HepG2 (cell line): Measurements from ENCODE around the gene CFAP54. TPM values are rescaled to one million over a fixed set of nuclear protein-coding genes. Genes with fewer than 3 reads are reported as not detected.

Experiments used
- AHDC1 ChIP-seq: sonication (generic); formaldehyde crosslinking; IDR thresholded peaks from 2 replicates; pipeline ENCODE4 v1.5.1; 2020; ENCODE audit warnings: mild to moderate bottlenecking, missing genetic modification reagents, borderline replicate concordance
- HOXA3 ChIP-seq: sonication (generic); formaldehyde crosslinking; IDR thresholded peaks from 2 replicates; pipeline ENCODE4 v1.5.0; 2020; ENCODE audit warnings: missing genetic modification reagents
- NR2F6 ChIP-seq, 2 experiments: IDR thresholded peaks; 2 replicates each; pipeline ENCODE4 v1.6.1; 2016; ENCODE audit warnings: antibody characterized with exemption in 1 of 2, mild to moderate bottlenecking in 1 of 2
- PAXIP1 ChIP-seq: sonication (generic); formaldehyde crosslinking; conservative IDR thresholded peaks from 2 replicates; pipeline ENCODE4 v1.4.0; 2020; ENCODE audit warnings: mild to moderate bottlenecking, missing genetic modification reagents, moderate library complexity
- PRMT3 ChIP-seq: sonication (generic); formaldehyde crosslinking; IDR thresholded peaks from 2 replicates; pipeline ENCODE4 v1.8.1; 2022; ENCODE audit warnings: low read depth, mild to moderate bottlenecking, moderate library complexity, missing genetic modification reagents, borderline replicate concordance
- WIZ ChIP-seq: sonication (generic); formaldehyde crosslinking; IDR thresholded peaks from 2 replicates; pipeline ENCODE4 v1.5.1; 2020; ENCODE audit warnings: mild to moderate bottlenecking, missing genetic modification reagents
- ZNF318 ChIP-seq: sonication (generic); formaldehyde crosslinking; IDR thresholded peaks from 2 replicates; pipeline ENCODE4 v1.4.0; 2020; ENCODE audit warnings: mild to moderate bottlenecking, missing genetic modification reagents
- ZNF333 ChIP-seq: sonication (generic); formaldehyde crosslinking; IDR thresholded peaks from 2 replicates; pipeline ENCODE4 v1.4.0; 2020; ENCODE audit warnings: mild to moderate bottlenecking, missing genetic modification reagents, borderline replicate concordance
- ZNF747 ChIP-seq: sonication (generic); formaldehyde crosslinking; IDR thresholded peaks from 2 replicates; pipeline ENCODE4 v1.8.1; 2023; ENCODE audit warnings: missing genetic modification reagents, mild to moderate bottlenecking, borderline replicate concordance
- ZNF777 ChIP-seq: sonication (generic); formaldehyde crosslinking; IDR thresholded peaks from 2 replicates; pipeline ENCODE4 v1.4.0; 2020; ENCODE audit warnings: missing genetic modification reagents
- ZNF792 ChIP-seq: IDR thresholded peaks from 2 replicates; pipeline ENCODE4 v1.6.1; 2016
- polyA plus RNA-seq, 8 experiments: library from polyadenylated mRNA; depleted of rRNA in 3 of 8; stranded (reverse) in 7 of 8; unstranded in 1 of 8; fragments of >200 nt; fragmentation: Illumina TruSeq in 4 of 8; extraction: Trizol in 4 of 8; gene quantifications; 2 replicates each; pipeline versions ENCODE4 v1.2.1 to v1.2.3, GENCODE V29; 2011 to 2016; ENCODE audit warnings: low read depth in 4 of 8, missing spikeins in 1 of 8, mixed read lengths in 1 of 8; ENCODE audit not compliant: insufficient read depth in 1 of 8
- total RNA-seq, 5 experiments: library from RNA; depleted of rRNA; stranded (reverse); fragments of >200 nt; fragmentation: Illumina TruSeq; extraction: Trizol; gene quantifications; 2 replicates each; pipeline ENCODE4 v1.2.3, GENCODE V29; 2016; ENCODE audit warnings: low read depth in 1 of 5

CFAP54 gene
- total and polyA plus RNA-seq, 2 of the 13 experiments (the other 11 are each of a cell fraction or from before 2014, with no cell fraction given), result not detected

- TF ChIP-seq ZNF318 (no peak), NR2F6 (IDR thresholded peaks at IDR 0.05) (no peak), NR2F6 (CRISPR knock-in tag; IDR thresholded peaks at IDR 0.05) (0 out of 2 replicates have a peak, but pooled peaks have one; percentile 19), PAXIP1 (CRISPR knock-in tag) (no peak), ZNF777 (no peak), AHDC1 (no peak), HOXA3 (CRISPR knock-in tag) (peak; percentile 80; the same call in 1 of the 2 replicates), PRMT3 (CRISPR knock-in tag) (no peak), ZNF333 (CRISPR knock-in tag) (no peak), ZNF792 (peak; percentile 74; the same call in 1 of the 2 replicates), ZNF747 (CRISPR knock-in tag) (peak; percentile 64; the same call in 1 of the 2 replicates), WIZ (no peak)
Observed at GRCh38 chr12:96489392-96490056, at the start of gene CFAP54 (continued).
